Skin epidermis (tissue), 12 donors: ENCODE measurements around the gene RAB8B.
A peak's percentile ranks its signal among the peaks of the same experiment; 100 is the strongest.
"Not testable (repeated sequence)": the region's sequence is repeated elsewhere in the genome, so short reads cannot be mapped to it uniquely, and the experiment has no call there.

Experiments used
- H3K27ac ChIP-seq, 21 experiments: fragments of 200-600 bp; sonication (generic) in 11 of 21; one replicate each; pipeline ENCODE4 v1.5.0; 2020; ENCODE audit warnings: mild to moderate bottlenecking in 3 of 21, inconsistent platforms in 2 of 21, moderate library complexity in 2 of 21
- H3K4me3 ChIP-seq, 7 experiments: fragments of 200-600 bp; sonication (generic) in 2 of 7; one replicate each; pipeline ENCODE4 v1.5.0; 2020; ENCODE audit warnings: inconsistent platforms in 2 of 7, mild to moderate bottlenecking in 2 of 7, moderate library complexity in 1 of 7

Gene RAB8B

DNA sequence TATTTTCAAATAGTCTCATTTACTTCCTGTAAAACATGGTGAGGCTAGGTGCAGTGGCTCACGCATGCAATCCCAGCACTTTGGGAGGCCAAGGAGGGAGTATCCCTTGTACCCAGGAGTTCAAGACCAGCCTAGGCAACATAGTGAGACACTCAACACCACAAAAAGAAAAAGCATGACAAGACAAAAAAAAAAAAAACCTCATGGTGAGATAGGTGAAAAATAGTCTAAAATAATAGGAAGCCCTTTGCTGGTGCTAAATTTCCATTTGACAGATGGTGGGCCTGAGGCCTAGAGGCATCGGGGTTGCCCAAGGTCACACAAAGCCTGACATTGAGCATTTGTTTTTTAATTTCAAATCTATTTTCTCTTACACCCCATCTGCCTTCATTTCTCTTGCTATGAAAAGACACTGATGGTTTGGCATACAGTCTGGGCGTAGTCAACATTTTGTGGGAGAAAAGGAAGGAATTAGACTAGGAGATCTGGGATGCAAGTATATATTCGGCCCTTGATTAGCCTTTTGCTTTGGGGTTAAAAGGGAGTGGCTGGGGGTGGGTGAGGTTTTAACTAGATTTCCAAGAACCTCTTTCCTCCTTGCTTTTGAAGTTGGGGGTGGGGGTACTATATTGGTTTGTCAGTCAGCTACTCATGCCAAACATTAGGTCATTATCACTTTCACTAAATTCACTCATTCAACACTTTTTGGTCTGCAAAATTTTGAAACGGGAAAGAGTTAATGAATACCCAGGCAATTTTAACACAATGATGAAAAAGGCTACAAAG lies 11.3 kb downstream of the RAB8B start:
- no peak overlapping the region for H3K4me3 ChIP-seq
- no peak overlapping the region for H3K27ac ChIP-seq

GRCh38 chr15:63202861-63203260 lies 13.5 kb downstream of the RAB8B start:
- Histone ChIP-seq H3K4me3 (no peak overlapping the region), H3K27ac (peak overlapping the region in 1 of 21 experiments; percentile 29)

- H3K27ac ChIP-seq = peak overlapping the region in 1 of 21 experiments; percentile 15
- no peak overlapping the region for H3K4me3 ChIP-seq
Observed at GRCh38 chr15:63203451-63204090, 14.2 kb downstream of the RAB8B start.

DNA sequence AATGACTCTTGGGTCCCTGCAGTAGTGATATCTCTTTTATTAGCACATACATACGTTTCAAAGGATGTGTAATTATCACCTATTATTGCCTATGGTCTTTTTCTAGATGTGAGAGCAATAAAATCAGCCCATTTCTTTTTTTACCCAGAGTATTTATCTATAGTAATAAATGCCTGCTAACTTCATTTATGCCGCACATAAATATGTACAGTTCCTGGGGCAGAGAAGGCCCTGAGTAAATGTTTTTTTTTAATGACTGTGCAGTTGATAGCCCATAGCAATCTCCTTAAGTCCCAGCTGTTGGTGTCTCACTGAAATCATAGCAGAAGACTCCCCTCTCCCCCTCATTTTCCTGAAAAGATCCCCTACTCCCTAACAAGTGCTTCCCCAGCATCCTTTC lies 16.7 kb downstream of the RAB8B start:
- H3K4me3 ChIP-seq = no peak overlapping the region
- H3K27ac ChIP-seq = no peak overlapping the region

- H3K4me3 ChIP-seq, H3K27ac ChIP-seq: not testable (repeated sequence)
Observed at GRCh38 chr15:63208824-63209223, 19.4 kb downstream of the RAB8B start.

- Histone ChIP-seq H3K27ac (peak overlapping the region in 15 of 21 experiments; percentile 2 to 75 (median 46)), H3K4me3 (no peak overlapping the region)
Observed at GRCh38 chr15:63210151-63211091, 21.0 kb downstream of the RAB8B start.

DNA sequence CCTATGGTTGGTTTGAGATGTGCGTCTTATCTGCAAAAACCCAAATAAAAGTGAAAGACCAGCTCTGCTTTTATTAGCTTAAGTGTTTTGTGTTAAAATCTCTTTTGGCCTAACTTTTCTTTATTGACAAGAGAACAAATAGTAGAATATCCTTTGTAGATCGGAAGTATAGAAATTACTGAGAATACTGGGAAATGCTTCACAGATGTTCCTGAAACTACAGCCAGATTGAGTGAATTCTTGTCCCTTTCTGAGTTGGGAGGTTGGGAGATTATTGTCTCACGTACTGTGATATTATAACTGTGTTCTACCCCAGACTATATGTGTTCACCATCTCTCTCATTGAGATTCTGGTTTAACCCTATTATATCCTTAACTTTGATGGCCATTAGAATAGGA lies 21.7 kb downstream of the RAB8B start:
- H3K27ac ChIP-seq = peak overlapping the region in 12 of 21 experiments; percentile 2 to 75 (median 51)
- no peak overlapping the region for H3K4me3 ChIP-seq

DNA sequence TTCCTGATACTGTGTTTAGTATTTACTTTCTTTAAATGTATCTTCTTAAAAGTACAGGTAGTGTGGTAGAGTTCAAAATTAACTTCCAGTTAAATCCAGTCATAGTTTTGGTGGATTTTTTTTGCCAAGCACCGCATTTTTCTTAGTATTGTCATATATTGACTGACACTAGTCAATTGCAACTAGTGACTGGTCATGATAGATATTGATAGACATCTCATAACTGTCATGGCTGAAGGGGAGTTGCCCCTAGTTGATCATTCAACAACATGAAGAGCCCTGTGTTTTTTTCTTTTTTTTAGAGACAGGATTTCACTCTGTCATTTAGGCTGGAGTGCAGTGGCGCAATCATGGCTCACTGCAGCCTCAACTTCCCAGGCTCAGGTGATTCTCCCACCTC lies 22.1 kb downstream of the RAB8B start:
- Histone ChIP-seq H3K27ac (peak overlapping the region in 16 of 21 experiments; percentile 2 to 86 (median 62)), H3K4me3 (no peak overlapping the region)

DNA sequence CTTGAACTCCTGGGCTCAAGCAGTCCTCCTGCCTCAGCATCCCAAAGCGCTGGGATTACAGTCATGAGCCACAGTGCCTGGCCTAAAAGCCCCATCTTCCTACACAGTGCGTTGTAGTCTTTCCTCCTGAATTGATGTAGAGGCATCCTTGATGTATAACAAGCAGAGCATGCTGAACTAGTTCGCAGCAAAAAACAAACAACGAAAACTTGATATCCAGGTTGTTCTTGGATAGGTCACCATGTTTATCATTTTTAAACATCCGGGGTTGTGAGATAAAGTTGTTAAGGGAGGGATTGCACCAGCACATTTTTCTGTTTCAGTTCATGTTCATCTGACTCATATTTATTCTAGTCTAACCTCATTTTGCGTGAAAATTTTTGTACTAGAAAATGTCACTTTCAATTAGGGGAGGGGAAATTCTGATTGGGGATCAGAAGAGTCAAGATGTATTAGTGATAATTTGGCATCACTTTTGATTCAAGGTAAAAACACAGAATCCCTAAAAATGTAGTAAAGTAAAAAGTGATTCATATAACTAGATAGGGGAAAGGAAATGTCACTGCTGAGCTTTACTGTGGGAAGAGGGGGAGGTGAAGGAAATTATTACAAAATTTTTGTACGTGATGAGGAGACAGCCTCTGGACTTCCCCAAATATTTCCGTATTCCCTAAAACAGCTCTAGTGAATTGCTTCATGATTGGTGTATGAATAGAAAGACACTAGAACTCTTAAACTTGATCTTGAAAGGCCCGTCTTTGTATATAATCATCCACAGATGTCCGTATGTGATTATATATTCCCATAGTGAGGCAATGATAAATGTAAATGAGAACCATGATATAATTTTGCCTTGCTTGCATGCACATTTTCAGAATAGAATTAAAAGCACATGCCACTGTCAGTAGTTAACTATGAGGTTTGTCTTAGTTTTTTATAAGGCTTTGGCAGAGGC lies 22.9 kb downstream of the RAB8B start:
- Histone ChIP-seq H3K4me3 (no peak overlapping the region), H3K27ac (peak overlapping the region in 20 of 21 experiments; percentile 4 to 86 (median 57))

- peak overlapping the region in 4 of 21 experiments; percentile 15 to 43 (median 26) for H3K27ac ChIP-seq
- no peak overlapping the region for H3K4me3 ChIP-seq
Observed at GRCh38 chr15:63218100-63218808, 28.8 kb downstream of the RAB8B start.

DNA sequence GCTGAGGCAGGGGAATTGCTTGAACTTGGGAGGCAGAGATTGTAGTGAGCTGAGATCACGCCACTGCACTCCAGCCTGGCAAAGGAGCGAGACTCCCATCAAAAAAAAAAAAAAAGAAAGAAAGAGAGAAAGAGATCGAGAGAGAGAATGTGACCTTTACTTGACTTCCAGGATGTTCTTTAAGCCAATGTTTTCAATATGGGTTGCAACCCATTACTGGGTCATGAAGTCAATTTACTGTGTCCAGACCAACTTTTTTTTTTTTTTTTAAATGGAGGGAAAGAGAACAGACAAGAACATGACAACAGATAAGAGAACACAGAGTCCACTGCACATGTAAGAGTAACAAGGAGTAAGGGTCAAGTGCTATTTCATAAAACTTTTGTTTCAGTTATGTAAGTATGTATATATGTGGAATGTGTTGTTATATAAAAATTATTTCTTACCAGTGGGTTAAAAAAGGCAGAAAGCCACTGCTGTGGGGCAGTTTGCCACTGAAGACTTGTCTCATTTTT lies 29.8 kb downstream of the RAB8B start:
- H3K27ac ChIP-seq = peak overlapping the region in 2 of 21 experiments; percentile 21 to 43

DNA sequence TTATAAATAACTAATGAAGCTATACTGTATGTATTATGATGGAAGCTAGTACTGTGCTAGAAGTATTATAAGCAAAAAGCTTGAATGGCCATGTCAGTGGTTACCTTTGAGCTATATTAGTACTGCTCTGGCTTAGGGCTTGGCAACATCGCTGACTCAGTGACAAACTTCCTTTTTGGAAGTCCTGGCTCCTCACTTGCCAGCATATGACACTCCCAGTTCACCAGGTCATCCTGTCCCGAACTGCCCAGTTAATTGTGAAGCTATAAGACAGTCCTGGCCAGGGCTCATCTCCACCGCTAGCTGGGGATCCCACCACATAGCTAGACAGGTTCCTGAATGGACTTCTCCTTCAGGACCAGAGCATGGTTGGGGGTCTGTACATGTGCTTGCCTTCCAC lies 31.9 kb downstream of the RAB8B start:
- Histone ChIP-seq H3K27ac (peak overlapping the region in 2 of 21 experiments; percentile 7 to 15), H3K4me3 (no peak overlapping the region)

More for the DNA sequence above, 29.8 kb downstream of the RAB8B start:
- no peak overlapping the region for H3K4me3 ChIP-seq

DNA sequence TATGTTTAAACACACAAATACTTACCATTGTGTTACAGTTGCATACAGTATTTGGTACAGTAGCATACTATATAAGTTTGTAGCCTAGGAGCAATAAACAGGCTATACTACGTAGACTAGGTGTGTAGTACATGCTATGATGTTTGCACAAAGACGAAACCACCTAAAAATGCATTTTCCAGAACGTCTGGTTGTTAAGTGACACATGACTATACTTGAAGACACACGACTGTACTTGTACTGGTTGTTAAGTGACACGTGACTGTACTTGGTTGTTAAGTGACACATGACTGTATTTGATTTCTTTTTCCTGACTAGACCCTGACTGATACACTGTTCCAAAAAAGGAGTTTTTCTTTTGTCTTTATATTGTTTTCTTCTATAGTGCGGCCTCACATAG lies 34.1 kb downstream of the RAB8B start:
- no peak overlapping the region for H3K4me3 ChIP-seq
- no peak overlapping the region for H3K27ac ChIP-seq

DNA sequence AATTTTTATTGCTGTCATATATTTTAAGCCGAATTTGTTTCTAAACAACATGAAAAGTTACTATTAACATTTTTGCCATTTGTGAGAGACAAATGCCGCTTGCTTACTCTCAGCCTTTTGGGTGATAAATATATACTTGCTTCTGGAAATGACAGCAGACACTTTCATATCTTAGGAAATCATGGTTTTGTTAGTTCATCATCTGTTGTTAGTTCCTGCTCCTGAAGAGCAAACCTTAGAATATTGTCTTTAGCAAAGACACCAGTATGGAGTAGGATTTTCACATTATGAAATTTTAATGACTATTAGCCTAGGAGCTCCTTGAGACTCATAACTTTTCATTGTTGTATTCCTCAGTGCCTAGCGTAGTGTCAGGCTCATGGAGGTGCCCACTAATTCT lies 36.0 kb downstream of the RAB8B start:
- Histone ChIP-seq H3K27ac (no peak overlapping the region), H3K4me3 (no peak overlapping the region)

GRCh38 chr15:63226155-63226883 lies 36.9 kb downstream of the RAB8B start:
- H3K27ac ChIP-seq = peak overlapping the region in 2 of 21 experiments; percentile 11

DNA sequence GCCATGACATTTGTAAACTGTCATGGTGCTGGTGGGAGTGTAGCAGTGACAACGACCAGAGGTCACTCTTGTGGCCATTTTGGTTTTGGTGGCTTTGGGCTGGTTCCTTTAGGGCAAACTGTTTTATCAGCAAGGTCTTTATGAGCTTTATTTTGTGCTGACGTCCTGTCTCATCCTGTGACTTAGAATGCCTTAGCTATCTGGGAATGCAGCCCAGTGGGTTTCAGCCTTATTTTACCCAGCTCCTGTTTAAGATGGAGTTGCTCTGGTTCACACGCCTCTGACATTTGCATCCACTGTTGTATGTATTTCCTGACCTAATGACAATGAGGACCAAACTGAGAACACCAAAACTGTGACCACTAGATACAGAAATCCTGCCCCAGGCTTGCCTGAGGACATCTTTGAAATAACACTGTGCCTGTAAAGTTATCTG lies 37.6 kb downstream of the RAB8B start:
- Histone ChIP-seq H3K4me3 (no peak overlapping the region), H3K27ac (peak overlapping the region in 2 of 21 experiments; percentile 11)

More at GRCh38 chr15:63226155-63226883, 36.9 kb downstream of the RAB8B start:
- no peak overlapping the region for H3K4me3 ChIP-seq

DNA sequence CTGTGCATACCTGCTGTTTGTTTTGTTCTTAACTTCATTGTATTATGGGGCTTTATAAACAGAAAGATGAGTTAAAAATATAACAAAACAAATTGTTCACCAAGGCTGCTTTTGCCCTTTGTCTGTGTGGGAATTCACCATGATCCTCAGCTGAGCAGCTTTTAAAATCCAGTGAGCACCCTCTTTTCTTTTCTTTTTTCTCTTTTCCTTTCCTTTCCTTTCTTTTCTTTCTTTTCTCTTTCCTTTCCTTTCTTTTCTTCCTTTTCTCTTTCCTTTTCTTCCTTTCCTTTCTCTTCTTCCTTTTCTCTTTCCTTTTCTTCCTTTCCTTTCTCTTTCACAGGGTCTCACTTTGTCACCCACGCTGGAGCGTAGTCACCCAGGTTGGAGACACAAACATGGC lies 38.3 kb downstream of the RAB8B start:
- H3K27ac ChIP-seq = peak overlapping the region in 1 of 21 experiments; percentile 10

More for the DNA sequence above, 38.3 kb downstream of the RAB8B start:
- no peak overlapping the region for H3K4me3 ChIP-seq
